SK-N-SH (cell line): Measurements from ENCODE around the gene EEF1G.

Experiments
- CTCF ChIP-seq: fragments of 200-600 bp; sonication (generic); IDR thresholded peaks from 2 replicates; pipeline ENCODE4 v1.6.1; 2017; ENCODE audit warnings: antibody characterized with exemption, mild to moderate bottlenecking, moderate library complexity
- EP300 ChIP-seq, 2 experiments: IDR thresholded peaks; 2 replicates each; pipeline versions ENCODE4 v1.4.0 to v1.6.1; 2012; ENCODE audit warnings: borderline replicate concordance in 1 of 2, low read depth in 1 of 2, low read length in 1 of 2
- FOXJ3 ChIP-seq: sonication (generic); formaldehyde crosslinking; IDR thresholded peaks from 2 replicates; pipeline ENCODE4 v1.5.1; 2020; ENCODE audit warnings: mild to moderate bottlenecking, missing genetic modification reagents
- GABPA ChIP-seq: IDR thresholded peaks from 2 replicates; pipeline ENCODE4 v1.4.0; 2012; ENCODE audit warnings: low read depth, mild to moderate bottlenecking
- JUND ChIP-seq: IDR thresholded peaks from 2 replicates; pipeline ENCODE4 v1.4.0; 2012
- MXI1 ChIP-seq: IDR thresholded peaks from 2 replicates; pipeline ENCODE4 v1.6.1; 2012; ENCODE audit warnings: mild to moderate bottlenecking, low read depth, low read length, improper control_type of control experiment
- RAD21 ChIP-seq: IDR thresholded peaks from 2 replicates; pipeline ENCODE4 v1.6.1; 2012; ENCODE audit warnings: mild to moderate bottlenecking, low read length
- RFX5 ChIP-seq: IDR thresholded peaks from 2 replicates; pipeline ENCODE4 v1.6.1; 2012; ENCODE audit warnings: mild to moderate bottlenecking, improper control_type of control experiment, low read length
- SMC3 ChIP-seq: IDR thresholded peaks from 2 replicates; pipeline ENCODE4 v1.6.1; 2012; ENCODE audit warnings: low read depth, low read length, improper control_type of control experiment
- TEAD4 ChIP-seq: IDR thresholded peaks from 2 replicates; pipeline ENCODE4 v1.4.0; 2012; ENCODE audit warnings: mild to moderate bottlenecking, borderline replicate concordance; ENCODE audit not compliant: insufficient read depth

GRCh38 chr11:62593434-62594044 is 19.8 kb upstream of the EEF1G start:
- peak; percentile 60 for TF ChIP-seq CTCF
- no peak for TF ChIP-seq JUND
- TF ChIP-seq MXI1 = 0 out of 2 replicates have a peak, but pooled peaks have one; percentile 45
- no peak for TF ChIP-seq FOXJ3 (CRISPR knock-in tag)
- TF ChIP-seq EP300 (IDR thresholded peaks at IDR 0.05; ENCODE audit: borderline replicate concordance in 1 of 2, low read depth in 1 of 2, low read length in 1 of 2) = no peak
- peak; percentile 57 for TF ChIP-seq SMC3
- no peak for TF ChIP-seq TEAD4
- TF ChIP-seq GABPA = no peak
- TF ChIP-seq RFX5 = no peak
- peak; percentile 55 for TF ChIP-seq RAD21
